CD14-positive monocyte (primary cell): ENCODE results near the gene NBPF3. TPM values are rescaled to one million over a fixed set of nuclear protein-coding genes. Genes with fewer than 3 reads are reported as not detected.
A peak's percentile ranks its signal among the peaks of the same experiment; 100 is the strongest.

Source experiments
- DNase-seq, 3 donors: peaks; one replicate each; pipeline ENCODE4 v3.0.0-alpha.2; 2011 to 2022
- H2AFZ ChIP-seq: 2 replicates; pipeline ENCODE4 v1.6.0; 2012; ENCODE audit warnings: mild to moderate bottlenecking, low read depth, low read length, inconsistent platforms; ENCODE audit not compliant: insufficient read depth, poor library complexity, severe bottlenecking
- H3K27ac ChIP-seq, 2 donors: 1 replicate in 1 of 2; 2 replicates in 1 of 2; pipeline ENCODE4 v1.5.1; 2012 to 2013; ENCODE audit warnings: low read length in 2 of 2, control low read depth in 1 of 2, inconsistent platforms in 1 of 2, low read depth in 1 of 2, mild to moderate bottlenecking in 1 of 2
- H3K27me3 ChIP-seq, 2 donors: one replicate each; pipeline versions ENCODE4 v1.6.0 to v1.6.1; 2011 to 2013; ENCODE audit warnings: low read length in 2 of 2; ENCODE audit not compliant: control insufficient read depth in 2 of 2, insufficient read depth in 2 of 2
- H3K36me3 ChIP-seq, 2 donors: replicated peaks in 1 of 2; 1 replicate in 1 of 2; 2 replicates in 1 of 2; pipeline versions ENCODE4 v1.5.1 to v1.6.1; 2012 to 2013; ENCODE audit warnings: low read length in 2 of 2, control low read depth in 1 of 2, inconsistent platforms in 1 of 2, mild to moderate bottlenecking in 1 of 2; ENCODE audit not compliant: insufficient read depth in 2 of 2, control insufficient read depth in 1 of 2
- H3K4me1 ChIP-seq, 2 donors: 1 replicate in 1 of 2; 2 replicates in 1 of 2; pipeline versions ENCODE4 v1.5.1 to v1.6.1; 2012 to 2013; ENCODE audit warnings: low read length in 2 of 2, control low read depth in 1 of 2, inconsistent platforms in 1 of 2, mild to moderate bottlenecking in 1 of 2, moderate library complexity in 1 of 2; ENCODE audit not compliant: insufficient read depth in 2 of 2, control insufficient read depth in 1 of 2
- H3K4me2 ChIP-seq: replicated peaks from 2 replicates; pipeline ENCODE3; 2012; ENCODE audit warnings: low read length, moderate library complexity, mild to moderate bottlenecking; ENCODE audit not compliant: poor library complexity, severe bottlenecking; ENCODE audit errors: extremely low read depth
- H3K4me3 ChIP-seq, 3 experiments: fragments of 200-600 bp in 1 of 3; sonication (generic) in 1 of 3; replicated peaks in 1 of 3; 1 replicate in 2 of 3; 2 replicates in 1 of 3; pipeline ENCODE4 v1.5.1; 2011 to 2013; ENCODE audit warnings: low read length in 3 of 3, mild to moderate bottlenecking in 3 of 3, control low read depth in 2 of 3, low read depth in 2 of 3, inconsistent platforms in 1 of 3, moderate library complexity in 1 of 3
- H3K79me2 ChIP-seq: 2 replicates; pipeline ENCODE4 v1.6.0; 2012; ENCODE audit warnings: mild to moderate bottlenecking, control low read depth, inconsistent platforms, low read length, moderate library complexity; ENCODE audit not compliant: insufficient read depth
- H3K9ac ChIP-seq: 2 replicates; pipeline ENCODE4 v1.6.0; 2017; ENCODE audit warnings: low read length, mild to moderate bottlenecking; ENCODE audit not compliant: insufficient read depth, poor library complexity, severe bottlenecking
- H3K9me3 ChIP-seq, 2 donors: replicated peaks in 1 of 2; 1 replicate in 1 of 2; 2 replicates in 1 of 2; pipeline versions ENCODE4 v1.5.1 to v1.6.1; 2012 to 2013; ENCODE audit warnings: low read length in 2 of 2, control low read depth in 1 of 2; ENCODE audit not compliant: control insufficient read depth in 1 of 2, insufficient read depth in 1 of 2
- H4K20me1 ChIP-seq: 2 replicates; pipeline ENCODE4 v1.6.0; 2012; ENCODE audit warnings: mild to moderate bottlenecking, low read length, control low read depth, moderate library complexity; ENCODE audit not compliant: insufficient read depth
- H3K27ac Mint-ChIP-seq, 7 donors: one replicate each; pipeline ENCODE4 v1.8.0; 2020; ENCODE audit warnings: mild to moderate bottlenecking in 7 of 7, mixed read lengths in 7 of 7, moderate library complexity in 6 of 7, inconsistent platforms in 2 of 7
- H3K27me3 Mint-ChIP-seq, 3 donors: one replicate each; pipeline ENCODE4 v1.8.0; 2021 to 2022; ENCODE audit warnings: low read depth in 3 of 3, mild to moderate bottlenecking in 3 of 3, mixed read lengths in 3 of 3, moderate library complexity in 3 of 3, inconsistent platforms in 1 of 3
- H3K36me3 Mint-ChIP-seq, 2 donors: one replicate each; pipeline ENCODE4 v1.8.0; 2020; ENCODE audit warnings: mixed read lengths in 2 of 2, inconsistent platforms in 1 of 2, mild to moderate bottlenecking in 1 of 2
- H3K4me1 Mint-ChIP-seq: one replicate; pipeline ENCODE4 v1.8.0; 2020; ENCODE audit warnings: mild to moderate bottlenecking, mixed read lengths
- H3K4me3 Mint-ChIP-seq, 2 donors: one replicate each; pipeline ENCODE4 v1.8.0; 2020; ENCODE audit warnings: mild to moderate bottlenecking in 2 of 2, mixed read lengths in 2 of 2, moderate library complexity in 1 of 2
- H3K9me3 Mint-ChIP-seq, 7 donors: one replicate each; pipeline ENCODE4 v1.8.0; 2020 to 2022; ENCODE audit warnings: mixed read lengths in 7 of 7, mild to moderate bottlenecking in 6 of 7, moderate library complexity in 6 of 7, inconsistent platforms in 2 of 7
- CTCF ChIP-seq: fragments of 200-600 bp; IDR thresholded peaks from one replicate; pipeline ENCODE4 v1.8.0; 2022; ENCODE audit warnings: antibody characterized with exemption, mild to moderate bottlenecking
- WGBS: methylation state at CpG from one replicate; pipeline ENCODE4 v1.1.5; 2013; ENCODE audit warnings: missing lambda C conversion rate; ENCODE audit not compliant: insufficient coverage; 5-methylcytosine and 5-hydroxymethylcytosine counted together
- intact Hi-C, 2 donors: fragments of 100-400 bp; cut with micrococcal nuclease; formaldehyde crosslinking; loops; one replicate each; pipeline versions ENCODE4 v1.15.0 to v1.15.1; 2023
- polyA plus RNA-seq, 3 donors: library from polyadenylated mRNA; depleted of rRNA in 1 of 3; unstranded in 2 of 3; stranded (reverse) in 1 of 3; fragments of 300-500 nt in 2 of 3; fragments of >200 nt in 1 of 3; fragmentation: Illumina TruSeq in 2 of 3; gene quantifications; 1 replicate in 2 of 3; 2 replicates in 1 of 3; pipeline ENCODE4 v1.2.3, GENCODE V29; 2012 to 2021

NBPF3 gene
- polyA plus RNA-seq, 3 donors: 1.2 to 1.5 TPM; not detected in 1

- 92% methylated on average over 8 of the region's 8 CpGs for WGBS
- H3K9me3 ChIP-seq: no peaks in the 10 kb centered on the region
- no peak overlapping the region for H3K4me3 ChIP-seq
- H3K4me1 Mint-ChIP-seq: peaks cover 7% of the 10 kb centered on the region
- H3K27ac Mint-ChIP-seq: no peak overlapping the region
- H3K36me3 Mint-ChIP-seq: no peaks in the 10 kb centered on the region
- intact Hi-C loops: no loop called here
- no peak for TF ChIP-seq CTCF
- no peaks in the 10 kb centered on the region for H3K4me1 ChIP-seq
- no peak overlapping the region for H3K9ac ChIP-seq
- peak overlapping the region in 1 of 2 donors; percentile 11 for H3K4me3 Mint-ChIP-seq
- H3K27me3 ChIP-seq: peaks cover 0 to 33% of the 10 kb centered on the region in 2 donors
- DNase-seq: no peak
- no peak overlapping the region for H3K27ac ChIP-seq
- H2AFZ ChIP-seq: no peak overlapping the region
- H4K20me1 ChIP-seq: no peaks in the 10 kb centered on the region
- H3K4me2 ChIP-seq: no peak overlapping the region
- H3K27me3 Mint-ChIP-seq: peaks cover 33 to 59% (median 44%) of the 10 kb centered on the region in 3 donors
- H3K36me3 ChIP-seq: no peaks in the 10 kb centered on the region
- peaks cover 0 to 7% (median 0%) of the 10 kb centered on the region in 7 donors for H3K9me3 Mint-ChIP-seq
- H3K79me2 ChIP-seq: no peaks in the 10 kb centered on the region
These were observed 5.5 kb upstream of the NBPF3 start for GRCh38 chr1:21434394-21434793.

- no peak overlapping the region for H3K9ac ChIP-seq
- H3K36me3 ChIP-seq: no peaks in the 10 kb centered on the region
- intact Hi-C loops: no loop called here
- H3K4me2 ChIP-seq: no peak overlapping the region
- no peak for TF ChIP-seq CTCF
- H3K27ac Mint-ChIP-seq: no peak overlapping the region
- no peaks in the 10 kb centered on the region for H3K79me2 ChIP-seq
- no peak overlapping the region for H3K4me3 Mint-ChIP-seq
- no peak overlapping the region for H2AFZ ChIP-seq
- no peak for DNase-seq
- WGBS: 97% methylated on average over 11 of the region's 20 CpGs
- H3K9me3 ChIP-seq: no peaks in the 10 kb centered on the region
- H3K27me3 Mint-ChIP-seq: peaks cover 45 to 68% (median 58%) of the 10 kb centered on the region in 3 donors
- no peaks in the 10 kb centered on the region for H4K20me1 ChIP-seq
- H3K9me3 Mint-ChIP-seq: peaks cover 0 to 10% (median 2%) of the 10 kb centered on the region in 7 donors
- no peak overlapping the region for H3K4me3 ChIP-seq
- peaks cover 0 to 2% of the 10 kb centered on the region in 2 donors for H3K36me3 Mint-ChIP-seq
- H3K4me1 ChIP-seq: peaks cover 0 to 5% of the 10 kb centered on the region in 2 donors
- H3K27me3 ChIP-seq: peaks cover 1 to 46% of the 10 kb centered on the region in 2 donors
- peaks cover 19% of the 10 kb centered on the region for H3K4me1 Mint-ChIP-seq
- H3K27ac ChIP-seq: no peak overlapping the region
These were observed 4.1 kb upstream of the NBPF3 start for GRCh38 chr1:21435646-21436487.
